Measurements from ENCODE around the gene DNAAF8.
"Not testable (repeated sequence)": the region's sequence is repeated elsewhere in the genome, so short reads cannot be mapped to it uniquely, and the experiment has no call there.

DNAAF8 gene

DNA sequence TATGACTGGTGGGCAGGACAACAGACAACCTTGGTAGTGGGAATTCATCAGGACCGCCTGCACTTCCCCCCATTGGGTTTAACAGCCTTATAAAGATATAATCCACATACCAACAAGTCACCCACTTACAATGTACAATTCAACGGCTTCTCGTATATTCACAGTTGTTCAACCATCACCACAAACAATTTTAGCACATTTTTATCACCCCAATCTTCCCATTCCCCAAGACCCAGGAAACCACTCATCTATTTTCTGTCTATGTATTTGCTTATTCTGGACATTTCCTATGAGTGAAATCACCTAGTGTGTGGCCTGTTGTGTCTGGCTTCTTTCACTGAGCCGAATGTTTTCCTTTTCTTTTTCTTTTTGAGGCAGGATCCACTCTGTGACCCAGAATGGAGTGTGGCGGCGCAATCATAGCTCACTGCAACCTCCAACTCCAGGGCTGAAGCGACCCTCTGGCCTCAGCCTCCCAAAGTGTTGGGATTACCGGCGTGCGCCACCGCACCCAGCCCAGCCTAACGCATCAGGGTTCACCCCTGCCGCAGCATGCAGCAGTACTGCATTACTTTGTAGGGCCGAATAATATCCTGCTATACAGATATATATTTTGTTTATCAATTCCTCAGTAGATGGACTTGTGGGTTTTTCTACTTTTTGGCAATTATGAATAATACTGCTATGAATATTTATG lies 11.1 kb upstream of the DNAAF8 start:
- DNase-seq (ENCODE audit: low read depth), result no peak

- DNase-seq (ENCODE audit: low read depth), result no peak
Observed at GRCh38 chr16:4724661-4725270, 9.6 kb upstream of the DNAAF8 start.

- no peak for DNase-seq (ENCODE audit: low read depth)
Observed at GRCh38 chr16:4726616-4727015, 7.7 kb upstream of the DNAAF8 start.

DNA sequence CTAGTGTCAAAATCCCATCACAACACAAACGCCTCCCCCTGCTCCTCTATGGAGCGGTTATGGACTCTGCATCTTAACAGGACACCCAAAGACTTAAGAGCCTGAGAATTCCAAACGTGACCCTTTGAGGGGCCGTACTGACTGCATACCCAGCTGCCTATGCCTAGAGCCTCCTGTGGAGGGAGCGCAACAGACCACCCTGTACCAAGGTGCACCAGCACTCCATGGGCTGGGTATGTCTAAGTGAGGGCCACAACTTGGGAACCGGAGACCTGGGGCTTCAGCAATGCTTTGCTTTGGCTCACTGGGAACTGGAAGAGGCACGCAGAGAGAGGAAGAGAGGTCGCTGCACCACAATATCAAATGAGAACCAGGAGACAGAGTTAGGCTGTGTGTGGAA lies 5.7 kb upstream of the DNAAF8 start:
- DNase-seq (ENCODE audit: low read depth), result no peak

DNA sequence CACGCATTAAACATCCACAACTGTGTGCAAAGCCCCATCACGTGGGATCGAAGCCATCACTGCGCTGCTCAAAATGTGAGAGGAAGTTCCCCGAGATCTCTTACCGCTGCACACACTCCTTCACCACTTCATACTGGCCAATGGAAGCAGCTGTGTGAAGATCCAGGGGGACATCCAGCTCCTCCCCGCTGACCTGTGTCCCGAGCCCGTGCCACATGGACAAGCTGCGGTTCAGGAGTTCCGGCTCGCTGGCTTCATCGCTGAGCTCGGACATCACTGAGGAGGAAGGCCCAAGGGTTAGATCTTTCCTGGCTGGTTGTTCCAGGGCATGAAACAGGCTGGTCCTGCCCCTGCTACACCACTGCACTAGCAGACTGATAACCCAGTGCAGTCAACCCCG lies 4.5 kb upstream of the DNAAF8 start:
- no peak for DNase-seq (ENCODE audit: low read depth)

DNA sequence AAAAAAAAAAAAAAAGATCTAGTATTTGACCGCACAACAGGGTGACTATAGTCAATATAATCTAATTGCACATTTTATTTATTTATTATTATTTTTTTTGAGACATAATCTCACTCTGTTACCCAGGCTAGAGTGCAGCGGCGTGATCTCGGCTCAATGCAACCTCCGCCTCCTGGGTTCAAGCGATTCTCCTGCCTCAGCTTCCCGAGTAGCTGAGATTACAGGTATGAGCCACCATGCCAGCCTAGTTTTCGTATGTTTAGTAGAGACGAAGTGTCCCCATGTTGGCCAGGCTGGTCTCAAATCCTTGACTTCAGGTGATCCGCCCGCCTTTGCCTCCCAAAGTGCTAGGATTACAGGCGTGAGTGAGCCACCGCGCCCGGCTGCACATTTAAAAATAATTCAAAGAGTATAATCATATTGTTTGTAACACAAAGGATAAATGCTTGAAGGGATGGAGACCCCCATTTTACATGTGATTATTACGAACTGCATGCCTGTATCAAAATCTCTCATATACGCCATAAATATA lies 1.1 kb upstream of the DNAAF8 start:
- no peak for DNase-seq (ENCODE audit: low read depth)

DNA sequence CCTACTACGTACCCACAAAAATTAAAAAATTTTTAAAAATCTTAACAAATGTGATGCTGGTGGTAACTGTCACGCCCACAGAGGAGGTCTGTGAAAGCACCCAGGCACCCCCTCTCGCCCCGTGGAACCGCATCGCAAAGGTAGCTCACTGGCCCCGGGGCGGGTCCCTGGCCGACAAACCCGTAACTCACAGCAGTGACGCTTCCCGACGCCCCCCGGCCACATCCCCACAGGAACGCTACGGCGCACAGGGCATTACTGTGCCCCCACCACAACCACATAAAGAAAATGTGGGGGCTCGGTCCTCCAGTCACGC lies 632 bp upstream of the DNAAF8 start:
- DNase-seq (ENCODE audit: low read depth), result no peak

GRCh38 chr16:4734730-4735535 lies 596 bp downstream of the DNAAF8 start:
- peak; percentile 38 for DNase-seq (ENCODE audit: low read depth)

GRCh38 chr16:4736546-4736945 lies 2.2 kb downstream of the DNAAF8 start:
- no peak for DNase-seq (ENCODE audit: low read depth)

DNA sequence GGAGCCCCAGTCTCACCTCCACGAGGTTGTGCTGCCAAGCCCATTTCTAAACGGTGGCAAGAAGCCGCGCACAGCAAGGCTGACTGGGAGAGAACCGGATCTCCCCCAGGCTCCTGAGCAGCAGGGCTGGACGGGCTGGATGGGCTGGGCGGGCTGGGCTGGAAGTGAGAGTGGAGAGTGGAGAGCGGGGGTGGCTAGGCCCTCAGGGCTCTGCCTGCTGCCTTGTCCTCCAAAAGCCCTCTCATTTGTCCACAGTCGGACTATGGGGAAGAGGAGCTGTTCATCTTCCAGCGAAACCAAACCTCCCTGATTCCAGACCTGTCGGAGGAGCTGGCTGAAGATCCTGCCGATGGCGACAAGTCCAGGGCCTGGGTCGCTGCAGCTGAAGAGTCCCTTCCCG lies 3.2 kb downstream of the DNAAF8 start:
- DNase-seq (ENCODE audit: low read depth), result no peak

DNA sequence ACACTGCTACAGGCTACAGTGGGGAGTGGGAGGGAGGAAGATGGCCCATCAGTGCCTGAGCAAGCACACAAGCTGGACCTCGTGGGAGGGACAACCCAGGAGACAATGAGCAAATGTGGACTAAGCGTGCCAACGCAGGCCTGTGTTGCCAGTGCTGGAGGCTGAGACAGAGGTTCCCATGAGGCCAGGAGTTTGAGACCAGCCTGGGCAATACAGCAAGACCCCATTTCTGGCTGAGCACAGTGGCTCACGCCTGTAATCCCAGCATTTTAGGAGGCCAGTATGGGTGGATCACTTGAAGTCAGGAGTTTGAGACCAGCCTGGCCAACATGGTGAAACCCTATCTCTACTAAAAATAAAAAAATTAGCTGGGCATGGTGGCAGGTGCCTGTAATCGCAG lies 4.0 kb downstream of the DNAAF8 start:
- DNase-seq (ENCODE audit: low read depth), result not testable (repeated sequence)

GRCh38 chr16:4743226-4743878 lies 9.0 kb downstream of the DNAAF8 start:
- no peak for DNase-seq (ENCODE audit: low read depth)

DNA sequence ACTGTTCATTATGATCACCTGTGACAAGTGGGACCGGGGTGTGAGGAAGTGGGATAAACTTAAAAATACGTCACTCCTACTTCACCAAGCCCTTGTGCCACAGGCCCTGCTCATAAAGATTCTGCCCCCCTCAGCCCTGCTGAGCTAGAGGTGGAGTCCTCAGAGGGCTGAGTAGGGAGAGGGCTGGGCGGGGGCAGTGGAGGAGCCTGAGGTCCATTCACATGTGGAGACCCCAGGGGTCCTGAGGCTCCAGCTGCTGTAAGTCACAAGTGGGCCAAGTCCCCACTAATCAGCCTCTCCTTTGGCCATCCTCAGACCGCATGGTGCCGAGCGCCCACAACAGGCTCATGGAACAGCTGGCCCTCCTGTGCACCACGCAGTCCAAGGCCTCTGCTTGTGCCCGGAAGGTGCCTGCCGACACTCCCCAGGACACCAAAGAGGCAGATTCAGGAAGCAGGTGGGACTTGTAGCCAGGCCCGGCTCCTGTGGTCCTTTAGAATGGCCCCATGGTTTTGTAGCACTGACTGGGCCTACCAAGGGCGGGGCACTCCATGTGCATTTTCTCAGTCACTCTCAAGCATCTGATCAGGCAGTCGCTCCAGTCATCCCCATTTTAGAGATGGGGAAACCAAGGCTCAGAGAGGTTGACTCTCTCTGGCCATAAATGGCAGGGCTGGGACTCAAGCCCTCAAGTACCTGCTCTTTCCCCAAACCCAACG lies 10.4 kb downstream of the DNAAF8 start:
- no peak for DNase-seq (ENCODE audit: low read depth)

- no peak for DNase-seq (ENCODE audit: low read depth)
Observed at GRCh38 chr16:4745274-4745569, 10.9 kb downstream of the DNAAF8 start.

DNA sequence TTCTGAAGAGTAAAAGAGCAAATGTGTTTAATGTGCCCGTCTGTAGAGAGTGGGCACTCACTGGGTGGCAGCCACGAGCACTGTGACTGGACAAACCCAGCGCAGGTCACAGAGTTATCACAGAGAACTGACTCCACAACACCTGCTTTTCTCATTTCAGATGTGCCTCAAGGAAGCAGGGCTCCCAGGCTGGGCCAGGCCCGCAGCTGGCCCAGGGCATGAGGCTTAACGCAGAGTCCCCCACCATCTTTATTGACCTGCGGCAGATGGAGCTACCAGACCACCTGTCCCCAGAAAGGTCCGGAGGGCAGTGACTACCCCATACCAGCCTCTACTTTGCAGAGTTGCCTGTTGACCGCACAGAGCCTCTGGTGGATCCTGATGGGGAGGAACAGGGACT lies 11.9 kb downstream of the DNAAF8 start:
- DNase-seq (ENCODE audit: low read depth), result no peak

GRCh38 chr16:4746991-4747574 lies 12.7 kb downstream of the DNAAF8 start:
- DNase-seq (ENCODE audit: low read depth), result no peak

GRCh38 chr16:4747906-4748681 lies 13.8 kb downstream of the DNAAF8 start:
- no peak for DNase-seq (ENCODE audit: low read depth)

DNA sequence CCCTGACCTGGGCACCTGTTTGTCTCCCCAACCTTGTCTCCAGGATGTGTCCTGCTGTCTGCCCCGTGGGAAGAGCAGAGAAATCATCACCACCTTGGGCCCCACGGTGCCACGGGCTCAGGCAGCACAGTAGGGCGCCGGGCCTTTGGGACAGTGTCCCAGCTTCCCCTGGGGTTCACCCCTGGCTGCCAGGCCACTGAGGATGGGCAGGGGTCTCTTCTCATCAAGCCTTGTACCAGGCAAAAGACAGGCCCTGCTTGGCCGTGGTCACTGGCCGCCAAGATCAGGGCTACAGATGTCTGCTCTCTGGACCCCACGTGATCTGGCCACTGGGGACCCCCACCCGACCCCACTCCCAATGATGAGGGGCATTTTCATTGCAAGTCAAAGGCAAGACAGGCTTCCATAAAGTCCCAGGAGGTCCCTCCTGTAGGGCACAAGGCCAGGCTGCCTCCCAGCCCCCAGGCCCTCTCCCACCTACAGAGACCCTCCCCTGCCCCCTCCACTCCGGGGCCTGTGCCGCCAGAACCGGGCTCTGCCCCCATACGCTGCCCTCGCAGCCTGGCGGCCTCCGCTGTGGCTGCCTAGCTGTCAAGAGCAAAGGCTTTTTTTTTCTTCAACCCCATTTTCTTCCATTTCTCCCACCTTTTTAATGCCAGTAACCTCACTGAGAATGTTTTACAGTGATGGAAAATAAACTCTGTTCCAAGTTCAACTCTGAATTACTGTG lies 14.5 kb downstream of the DNAAF8 start:
- no peak for DNase-seq (ENCODE audit: low read depth)

DNA sequence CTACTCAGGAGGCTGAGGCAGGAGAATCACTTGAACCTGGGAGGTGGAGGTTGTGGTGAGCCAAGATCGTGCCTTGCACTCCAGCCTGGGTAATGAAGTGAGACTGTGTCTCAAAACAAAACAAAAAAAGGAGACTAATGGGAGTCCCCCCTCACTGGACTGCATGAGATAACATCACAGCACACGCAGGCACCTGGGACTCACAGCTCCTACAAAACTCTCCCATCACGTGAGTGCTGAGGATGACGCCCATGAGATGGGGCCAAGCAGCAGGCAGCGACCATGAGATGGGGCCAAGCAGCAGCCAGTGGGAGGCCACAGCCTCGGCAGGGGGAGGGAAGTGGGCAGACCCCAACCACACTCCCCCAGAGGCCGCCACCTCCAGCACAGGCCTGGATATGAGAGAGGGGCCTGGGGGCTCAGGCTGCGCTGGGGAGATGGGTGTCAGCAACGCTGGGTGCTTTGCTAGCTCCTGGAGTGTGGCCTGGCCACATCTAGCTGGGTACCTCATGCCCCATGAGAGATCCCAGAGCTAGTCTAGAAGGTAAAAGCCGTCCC lies 15.4 kb downstream of the DNAAF8 start:
- DNase-seq (ENCODE audit: low read depth), result no peak

DNA sequence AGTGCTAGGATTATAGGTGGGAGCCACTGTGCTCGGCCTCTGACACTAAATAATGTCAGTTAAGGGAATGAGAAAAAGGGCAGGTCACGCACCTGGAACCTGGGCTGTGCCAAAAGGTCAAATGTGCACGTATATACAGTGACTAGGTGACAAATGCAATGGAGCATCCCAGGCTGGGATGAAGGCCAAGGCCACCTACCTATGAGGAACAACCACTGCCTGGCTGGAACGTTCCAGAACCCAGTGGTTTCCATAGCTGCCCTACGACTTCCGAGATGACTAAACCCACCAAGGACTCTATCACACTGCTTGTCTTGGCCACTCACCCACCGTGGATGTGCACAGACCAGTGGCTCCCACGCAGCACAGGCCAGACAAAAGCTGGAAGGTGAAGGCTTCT lies 16.6 kb downstream of the DNAAF8 start:
- DNase-seq (ENCODE audit: low read depth), result no peak
